Activated T-helper 2 cell treated with anti-CD3 and anti-CD28 coated beads, Interferon-gamma antibody, Interleukin-2, Interleukin-4, amounts not matched to agents 10 μg/mL and 5 μg/mL and 100 μg/mL, durations not matched to agents 14 hours and 24 hours and 36 hours (primary cell): ENCODE measurements around the gene PNMA8B. TPM values are rescaled to one million over a fixed set of nuclear protein-coding genes. Genes with fewer than 3 reads are reported as not detected.
"Not testable (repeated sequence)": the region's sequence is repeated elsewhere in the genome, so short reads cannot be mapped to it uniquely, and the experiment has no call there.

Experiments used
- DNase-seq: peaks from one replicate; pipeline ENCODE4 v3.0.0; 2021; ENCODE audit warnings: low spot score
- H3K27ac Mint-ChIP-seq: one replicate; pipeline ENCODE4 v1.8.0; 2021; ENCODE audit warnings: mixed read lengths
- H3K27me3 Mint-ChIP-seq: one replicate; pipeline ENCODE4 v1.8.0; 2021; ENCODE audit warnings: low read depth, mixed read lengths
- H3K36me3 Mint-ChIP-seq: one replicate; pipeline ENCODE4 v1.8.0; 2021; ENCODE audit warnings: low read depth, mixed read lengths
- H3K4me1 Mint-ChIP-seq: one replicate; pipeline ENCODE4 v1.8.0; 2021; ENCODE audit warnings: low read depth, mixed read lengths
- H3K4me3 Mint-ChIP-seq: one replicate; pipeline ENCODE4 v1.8.0; 2021; ENCODE audit warnings: low read depth, mild to moderate bottlenecking, moderate library complexity, mixed read lengths
- H3K9me3 Mint-ChIP-seq: one replicate; pipeline ENCODE4 v1.8.0; 2021; ENCODE audit warnings: mixed read lengths
- intact Hi-C: fragments of 100-400 bp; cut with micrococcal nuclease; formaldehyde crosslinking; loops from one replicate; pipeline ENCODE4 v1.15.1; 2023
- total RNA-seq: library from RNA; stranded (reverse); gene quantifications from 2 replicates; pipeline ENCODE4 v1.2.3, GENCODE V29; 2022

PNMA8B gene
- total RNA-seq, result not detected in 2 replicates

GRCh38 chr19:46495786-46496099 lies at the start of gene PNMA8B:
Gene PNMA8B (minus strand): TSS chr19:46495867. CDS start chr19:46495465, 402 bp downstream.
- Mint-ChIP-seq H3K4me1 (peaks cover 3% of the 10 kb centered on the region), H3K27ac (no peak within 1 kb of the TSS), H3K9me3 (no peaks in the 10 kb centered on the region), H3K27me3 (peaks cover 65% of the 10 kb centered on the region), H3K36me3 (no peaks in the 10 kb centered on the region), H3K4me3 (peak within 1 kb of the TSS; percentile 33)
- intact Hi-C loops, result no loop called here
- no peak for DNase-seq

- Mint-ChIP-seq H3K4me1 (peaks cover 5% of the 10 kb centered on the region), H3K27ac (no peak overlapping the region), H3K9me3 (peaks cover 9% of the 10 kb centered on the region), H3K4me3 (no peak overlapping the region), H3K36me3 (no peaks in the 10 kb centered on the region), H3K27me3 (peaks cover 6% of the 10 kb centered on the region)
- intact Hi-C loops, result no loop called here
- DNase-seq, result no peak
Observed at GRCh38 chr19:46544651-46545050, 49.0 kb upstream of the PNMA8B start.

GRCh38 chr19:46542428-46543230 lies 47.0 kb upstream of the PNMA8B start:
- H3K4me1 Mint-ChIP-seq, result peaks cover 6% of the 10 kb centered on the region
- no peaks in the 10 kb centered on the region for H3K9me3 Mint-ChIP-seq
- peak; percentile 63 for DNase-seq
- no peaks in the 10 kb centered on the region for H3K36me3 Mint-ChIP-seq
- H3K27ac Mint-ChIP-seq, result no peak overlapping the region
- peaks cover 11% of the 10 kb centered on the region for H3K27me3 Mint-ChIP-seq
- intact Hi-C loops, result loop anchor here (1.0 kb wide), 2 partner anchors 13 to 26 kb away; no protein-coding TSS in a partner anchor
- H3K4me3 Mint-ChIP-seq, result no peak overlapping the region

- Mint-ChIP-seq H3K4me3 (no peak overlapping the region), H3K36me3 (no peaks in the 10 kb centered on the region), H3K9me3 (no peaks in the 10 kb centered on the region), H3K4me1 (peaks cover 4% of the 10 kb centered on the region), H3K27ac (no peak overlapping the region), H3K27me3 (peaks cover 16% of the 10 kb centered on the region)
- intact Hi-C loops, result no loop called here
- DNase-seq, result peak; percentile 47
Observed at GRCh38 chr19:46537136-46538097, 41.8 kb upstream of the PNMA8B start.

GRCh38 chr19:46536391-46536790 lies 40.7 kb upstream of the PNMA8B start:
- H3K4me1 Mint-ChIP-seq, result peaks cover 4% of the 10 kb centered on the region
- intact Hi-C loops, result no loop called here

GRCh38 chr19:46533621-46534081 lies 38.0 kb upstream of the PNMA8B start:
- Mint-ChIP-seq H3K9me3 (no peaks in the 10 kb centered on the region), H3K36me3 (no peaks in the 10 kb centered on the region), H3K27me3 (peaks cover 10% of the 10 kb centered on the region), H3K4me3 (no peak overlapping the region), H3K4me1 (peaks cover 18% of the 10 kb centered on the region), H3K27ac (no peak overlapping the region)
- intact Hi-C loops, result no loop called here
- no peak for DNase-seq

More at GRCh38 chr19:46536391-46536790, 40.7 kb upstream of the PNMA8B start:
- no peaks in the 10 kb centered on the region for H3K9me3 Mint-ChIP-seq
- no peak overlapping the region for H3K27ac Mint-ChIP-seq
- no peak for DNase-seq
- peaks cover 15% of the 10 kb centered on the region for H3K27me3 Mint-ChIP-seq
- H3K36me3 Mint-ChIP-seq, result no peaks in the 10 kb centered on the region
- H3K4me3 Mint-ChIP-seq, result no peak overlapping the region

GRCh38 chr19:46533078-46533620 lies 37.5 kb upstream of the PNMA8B start:
- no peak for DNase-seq

GRCh38 chr19:46530636-46531035 lies 35.0 kb upstream of the PNMA8B start:
- intact Hi-C loops, result no loop called here
- no peak overlapping the region for H3K27ac Mint-ChIP-seq

More at GRCh38 chr19:46533078-46533620, 37.5 kb upstream of the PNMA8B start:
- Mint-ChIP-seq H3K36me3 (no peaks in the 10 kb centered on the region), H3K4me3 (no peak overlapping the region), H3K9me3 (no peaks in the 10 kb centered on the region), H3K27ac (no peak overlapping the region), H3K4me1 (peaks cover 18% of the 10 kb centered on the region), H3K27me3 (peaks cover 10% of the 10 kb centered on the region)
- intact Hi-C loops, result no loop called here

GRCh38 chr19:46529622-46530451 lies 34.2 kb upstream of the PNMA8B start:
- Mint-ChIP-seq H3K27ac (no peak overlapping the region), H3K4me1 (peaks cover 14% of the 10 kb centered on the region), H3K36me3 (peaks cover 5% of the 10 kb centered on the region), H3K9me3 (peaks cover 13% of the 10 kb centered on the region), H3K4me3 (no peak overlapping the region), H3K27me3 (peaks cover under 1% of the 10 kb centered on the region)
- peak; percentile 57 for DNase-seq
- intact Hi-C loops, result loop anchor here (1.0 to 5.0 kb wide), 4 partner anchors 12 to 222 kb away; no protein-coding TSS in a partner anchor

More at GRCh38 chr19:46530636-46531035, 35.0 kb upstream of the PNMA8B start:
- DNase-seq, result no peak
- Mint-ChIP-seq H3K27me3 (peaks cover 5% of the 10 kb centered on the region), H3K36me3 (no peaks in the 10 kb centered on the region), H3K9me3 (peaks cover 5% of the 10 kb centered on the region), H3K4me3 (no peak overlapping the region), H3K4me1 (peaks cover 14% of the 10 kb centered on the region)

GRCh38 chr19:46528601-46529590 lies 33.2 kb upstream of the PNMA8B start:
- no peak overlapping the region for H3K27ac Mint-ChIP-seq
- peaks cover 22% of the 10 kb centered on the region for H3K9me3 Mint-ChIP-seq
- intact Hi-C loops, result loop anchor here (1.0 to 5.0 kb wide), 4 partner anchors 13 to 223 kb away; no protein-coding TSS in a partner anchor
- DNase-seq, result no peak
- H3K36me3 Mint-ChIP-seq, result peaks cover 11% of the 10 kb centered on the region
- H3K27me3 Mint-ChIP-seq, result no peaks in the 10 kb centered on the region
- H3K4me1 Mint-ChIP-seq, result peaks cover 18% of the 10 kb centered on the region
- H3K4me3 Mint-ChIP-seq, result no peak overlapping the region

- intact Hi-C loops, result loop anchor here (5.0 kb wide), 2 partner anchors 90 to 226 kb away; no protein-coding TSS in a partner anchor
- not testable (repeated sequence) for H3K4me3 Mint-ChIP-seq, H3K27ac Mint-ChIP-seq, H3K27me3 Mint-ChIP-seq, DNase-seq
- peaks cover 30% of the 10 kb centered on the region for H3K9me3 Mint-ChIP-seq
- peaks cover 28% of the 10 kb centered on the region for H3K4me1 Mint-ChIP-seq
- H3K36me3 Mint-ChIP-seq, result peaks cover 18% of the 10 kb centered on the region
Observed at GRCh38 chr19:46526801-46527200, 31.1 kb upstream of the PNMA8B start.
